Measurements from ENCODE around the gene CD200R1L.

DNA sequence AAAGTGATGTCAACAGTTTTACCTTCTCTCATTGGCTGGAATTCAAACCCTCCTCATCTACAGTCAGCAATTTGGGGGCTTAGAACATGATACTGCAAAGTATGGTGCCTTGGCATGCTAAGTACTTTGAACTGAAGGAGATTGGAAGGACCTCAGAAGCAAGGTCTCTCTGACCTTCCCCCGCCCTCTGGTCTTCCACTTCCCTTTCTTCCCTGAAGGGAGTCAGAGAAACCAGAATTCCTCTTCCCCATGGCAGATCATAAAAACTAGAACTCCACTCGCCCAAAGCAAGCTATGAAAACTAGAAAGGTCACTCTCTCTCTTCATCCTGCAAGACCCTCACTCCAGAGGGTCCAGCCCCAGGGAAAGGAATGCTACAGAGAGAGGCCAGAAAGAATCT lies 64.2 kb downstream of the CD200R1L start:
- TF ChIP-seq POLR2A (IDR thresholded peaks at IDR 0.05; ENCODE audit: low read depth, low read length) = no peak
- TF ChIP-seq, protein P1, sequence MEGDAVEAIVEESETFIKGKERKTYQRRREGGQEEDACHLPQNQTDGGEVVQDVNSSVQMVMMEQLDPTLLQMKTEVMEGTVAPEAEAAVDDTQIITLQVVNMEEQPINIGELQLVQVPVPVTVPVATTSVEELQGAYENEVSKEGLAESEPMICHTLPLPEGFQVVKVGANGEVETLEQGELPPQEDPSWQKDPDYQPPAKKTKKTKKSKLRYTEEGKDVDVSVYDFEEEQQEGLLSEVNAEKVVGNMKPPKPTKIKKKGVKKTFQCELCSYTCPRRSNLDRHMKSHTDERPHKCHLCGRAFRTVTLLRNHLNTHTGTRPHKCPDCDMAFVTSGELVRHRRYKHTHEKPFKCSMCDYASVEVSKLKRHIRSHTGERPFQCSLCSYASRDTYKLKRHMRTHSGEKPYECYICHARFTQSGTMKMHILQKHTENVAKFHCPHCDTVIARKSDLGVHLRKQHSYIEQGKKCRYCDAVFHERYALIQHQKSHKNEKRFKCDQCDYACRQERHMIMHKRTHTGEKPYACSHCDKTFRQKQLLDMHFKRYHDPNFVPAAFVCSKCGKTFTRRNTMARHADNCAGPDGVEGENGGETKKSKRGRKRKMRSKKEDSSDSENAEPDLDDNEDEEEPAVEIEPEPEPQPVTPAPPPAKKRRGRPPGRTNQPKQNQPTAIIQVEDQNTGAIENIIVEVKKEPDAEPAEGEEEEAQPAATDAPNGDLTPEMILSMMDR (conservative IDR thresholded peaks at IDR 0.05; ENCODE audit: low read depth, low read length) = no peak
- TF ChIP-seq BHLHE40 (IDR thresholded peaks at IDR 0.05; ENCODE audit: low read depth, low read length) = no peak
- no peak for TF ChIP-seq RCOR1 (IDR thresholded peaks at IDR 0.05; ENCODE audit: insufficient replicate concordance, low read length)
- no peak for TF ChIP-seq MXI1 (IDR thresholded peaks at IDR 0.05; ENCODE audit: borderline replicate concordance, low read depth, low read length)
- TF ChIP-seq MAFK (IDR thresholded peaks at IDR 0.05; ENCODE audit: low read depth, low read length) = no peak
- no peak for TF ChIP-seq RFX5 (IDR thresholded peaks at IDR 0.05; ENCODE audit: low read depth, low read length)
- TF ChIP-seq RAD21 (IDR thresholded peaks at IDR 0.05; ENCODE audit: low read length) = no peak
- no peak for TF ChIP-seq CHD1 (IDR thresholded peaks at IDR 0.05; ENCODE audit: low read depth, low read length)
- no peak for TF ChIP-seq SMC3 (IDR thresholded peaks at IDR 0.05; ENCODE audit: low read depth, low read length)
- TF ChIP-seq FOS (IDR thresholded peaks at IDR 0.05; ENCODE audit: low read depth, low read length) = no peak
- TF ChIP-seq, protein P2, sequence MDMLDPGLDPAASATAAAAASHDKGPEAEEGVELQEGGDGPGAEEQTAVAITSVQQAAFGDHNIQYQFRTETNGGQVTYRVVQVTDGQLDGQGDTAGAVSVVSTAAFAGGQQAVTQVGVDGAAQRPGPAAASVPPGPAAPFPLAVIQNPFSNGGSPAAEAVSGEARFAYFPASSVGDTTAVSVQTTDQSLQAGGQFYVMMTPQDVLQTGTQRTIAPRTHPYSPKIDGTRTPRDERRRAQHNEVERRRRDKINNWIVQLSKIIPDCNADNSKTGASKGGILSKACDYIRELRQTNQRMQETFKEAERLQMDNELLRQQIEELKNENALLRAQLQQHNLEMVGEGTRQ (IDR thresholded peaks at IDR 0.05; ENCODE audit: low read depth, low read length) = no peak
- no peak for TF ChIP-seq CEBPB (IDR thresholded peaks at IDR 0.05; ENCODE audit: low read depth, low read length)
